HG02798 (cell line): ENCODE measurements around the gene TSPO2.
"Not testable (repeated sequence)": the region's sequence is repeated elsewhere in the genome, so short reads cannot be mapped to it uniquely, and the experiment has no call there.

Experiments used
- ATAC-seq: cut with Tn5 transposase; IDR thresholded peaks from one replicate; pipeline ENCODE4 v1.9.1; 2021; ENCODE audit warnings: mild to moderate bottlenecking; ENCODE audit not compliant: unreplicated experiment, poor library complexity

The TSPO2 gene

GRCh38 chr6:41042226-41043055 lies at the start of gene TSPO2:
Gene TSPO2, plus strand, starts transcription at chr6:41042467. Its CDS starts 519 bp downstream, at chr6:41042986.
- no peak for ATAC-seq

DNA sequence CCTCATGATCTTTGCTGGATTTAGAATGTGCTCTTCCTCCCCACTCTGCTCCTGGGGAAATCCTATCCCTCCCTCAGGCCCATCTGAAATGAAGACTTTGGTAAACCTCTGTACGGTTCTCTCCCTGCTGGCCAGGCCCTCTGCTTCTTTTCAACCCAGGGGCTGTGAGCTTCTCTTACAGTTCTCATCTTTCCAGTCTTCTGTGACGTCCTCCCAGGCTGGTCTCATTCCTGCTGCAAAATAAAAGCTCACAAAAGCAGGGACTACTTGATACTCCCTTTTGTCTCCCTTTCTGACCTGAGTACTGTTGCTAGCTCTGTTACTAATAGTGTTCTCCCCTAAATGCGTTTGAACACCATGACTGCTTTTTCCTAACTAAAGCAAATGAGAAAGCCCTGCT lies 49.5 kb upstream of the TSPO2 start:
- ATAC-seq, result no peak

DNA sequence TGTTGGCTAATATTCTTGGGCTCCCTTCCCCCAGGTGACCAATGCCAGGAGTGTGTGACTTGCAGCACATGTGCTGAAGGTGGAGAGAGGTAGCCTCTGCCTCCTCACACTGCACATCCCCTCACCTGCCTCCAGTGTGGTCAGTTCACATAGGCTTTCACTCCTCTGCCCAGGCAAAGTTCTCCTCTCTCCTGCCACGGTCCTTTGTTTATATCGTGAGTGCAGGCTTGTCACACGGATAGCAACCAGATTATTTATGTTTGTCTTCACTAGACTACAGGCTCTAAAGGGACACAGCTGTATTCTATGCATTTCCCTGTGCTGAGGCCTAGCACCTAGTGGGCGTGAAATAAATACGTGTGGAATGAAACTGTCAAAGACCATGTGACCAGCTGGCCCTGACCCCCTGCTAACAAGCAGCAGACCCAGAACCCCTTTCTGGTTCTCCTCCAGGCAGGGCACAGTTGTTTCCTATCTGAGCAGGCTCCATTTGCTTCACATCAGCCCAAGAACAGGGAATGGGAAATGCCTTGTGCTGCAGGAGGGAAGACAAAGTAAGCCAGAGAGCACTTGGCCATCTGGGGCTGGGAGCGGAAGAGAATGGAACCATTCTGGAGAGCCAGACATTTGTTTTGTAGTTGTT lies 45.6 kb upstream of the TSPO2 start:
- no peak for ATAC-seq

GRCh38 chr6:40997234-40997957 lies 44.9 kb upstream of the TSPO2 start:
- no peak for ATAC-seq

DNA sequence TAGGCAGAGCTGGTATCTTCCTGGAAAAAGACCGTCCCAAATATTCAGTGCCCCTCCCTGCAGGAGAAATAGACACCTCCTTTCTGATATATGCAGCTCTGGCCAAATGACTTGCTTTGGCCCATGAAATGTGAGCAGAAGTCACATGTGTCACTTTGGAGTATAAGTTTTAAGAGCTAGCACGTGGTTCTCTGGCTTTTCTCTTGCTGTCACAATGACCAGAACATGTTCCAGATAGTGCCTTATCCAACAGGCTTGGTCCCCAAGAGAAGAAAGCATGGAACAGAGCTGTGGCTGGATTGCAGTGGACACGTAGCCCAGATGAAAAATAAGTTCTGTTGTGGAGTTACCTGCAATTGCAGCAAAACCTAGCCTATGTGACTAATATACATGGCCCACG lies 43.6 kb upstream of the TSPO2 start:
- ATAC-seq, result no peak

DNA sequence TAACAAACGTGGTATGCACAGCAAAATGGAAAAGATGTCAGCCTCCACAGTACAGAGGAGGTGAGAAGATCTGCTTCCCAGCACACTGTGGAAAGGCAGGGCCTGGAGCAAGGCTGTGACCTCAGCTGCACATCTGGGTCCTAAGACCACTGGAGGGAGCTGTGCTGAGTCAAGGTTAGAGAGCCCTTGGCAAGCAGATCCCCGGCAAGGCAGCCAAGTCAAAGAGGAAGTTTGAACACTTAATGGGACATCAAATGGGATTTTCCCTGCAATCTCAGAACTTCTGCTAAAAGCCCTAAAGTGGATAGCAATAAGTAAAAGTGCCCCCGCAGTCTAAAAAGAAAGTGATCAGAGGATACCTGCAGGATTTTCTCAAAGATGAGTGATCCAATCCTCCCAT lies 42.7 kb upstream of the TSPO2 start:
- no peak for ATAC-seq

- ATAC-seq, result no peak
These were observed 42.0 kb upstream of the TSPO2 start for GRCh38 chr6:41000248-41000647.

GRCh38 chr6:41002168-41002567 lies 40.1 kb upstream of the TSPO2 start:
- ATAC-seq, result no peak

DNA sequence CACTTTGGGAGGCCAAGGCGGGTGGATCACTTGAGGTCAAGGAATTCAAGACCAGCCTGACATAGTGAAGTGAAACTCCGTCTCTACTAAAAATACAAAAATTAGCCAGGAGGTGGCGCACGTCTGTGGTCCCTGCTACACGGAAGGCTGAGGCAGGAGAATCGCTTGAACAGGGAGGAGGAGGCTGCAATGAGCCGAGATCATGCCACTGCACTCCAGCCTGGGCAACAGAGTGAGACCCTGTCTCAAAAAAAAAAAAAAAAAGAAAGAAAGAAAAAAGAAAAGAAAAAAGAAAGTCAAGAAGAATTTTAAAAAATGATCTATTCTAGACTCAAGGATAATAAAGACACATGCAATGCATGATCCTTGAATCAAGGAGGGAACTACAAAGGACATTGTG lies 36.0 kb upstream of the TSPO2 start:
- ATAC-seq, result not testable (repeated sequence)

DNA sequence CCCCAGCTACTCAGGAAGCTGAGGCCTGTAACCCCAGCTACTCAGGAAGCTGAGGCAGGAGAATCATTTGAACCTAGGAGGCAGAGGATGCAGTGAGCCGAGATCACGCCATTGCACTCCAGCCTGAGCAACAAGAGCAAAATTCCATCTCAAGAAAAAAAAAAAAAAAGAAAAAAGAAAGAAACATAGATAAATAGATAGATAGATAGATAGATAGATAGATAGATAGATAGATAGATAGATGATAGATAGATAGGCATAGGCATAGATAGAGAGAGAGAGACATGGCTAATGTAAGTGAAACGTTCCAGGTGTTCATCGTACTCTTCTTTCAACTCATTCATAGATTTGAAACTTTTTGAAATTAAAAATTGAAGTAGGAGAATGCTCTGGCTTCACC lies 35.3 kb upstream of the TSPO2 start:
- ATAC-seq, result not testable (repeated sequence)

GRCh38 chr6:41008011-41008410 lies 34.3 kb upstream of the TSPO2 start:
- no peak for ATAC-seq

- no peak for ATAC-seq
These were observed 32.6 kb upstream of the TSPO2 start for GRCh38 chr6:41009669-41010068.

DNA sequence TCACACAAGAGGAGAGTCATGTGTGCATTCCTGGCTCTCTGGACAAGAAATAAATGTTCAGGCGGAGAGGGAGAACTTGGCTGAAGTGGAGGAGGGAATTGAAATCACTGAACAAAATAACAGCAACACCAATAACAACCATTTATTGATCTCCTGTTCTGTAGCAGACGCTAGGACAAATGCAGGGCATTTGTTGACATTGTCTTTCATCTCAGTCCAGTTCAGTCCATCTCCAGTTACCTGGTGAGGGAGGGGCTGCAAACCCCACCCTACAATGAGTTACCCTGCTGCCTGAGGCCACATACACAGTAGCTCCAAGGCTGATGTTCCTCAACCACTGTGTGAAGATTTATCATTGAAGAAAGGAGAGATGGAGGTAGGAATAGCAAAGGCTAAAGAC lies 30.6 kb upstream of the TSPO2 start:
- ATAC-seq, result no peak

DNA sequence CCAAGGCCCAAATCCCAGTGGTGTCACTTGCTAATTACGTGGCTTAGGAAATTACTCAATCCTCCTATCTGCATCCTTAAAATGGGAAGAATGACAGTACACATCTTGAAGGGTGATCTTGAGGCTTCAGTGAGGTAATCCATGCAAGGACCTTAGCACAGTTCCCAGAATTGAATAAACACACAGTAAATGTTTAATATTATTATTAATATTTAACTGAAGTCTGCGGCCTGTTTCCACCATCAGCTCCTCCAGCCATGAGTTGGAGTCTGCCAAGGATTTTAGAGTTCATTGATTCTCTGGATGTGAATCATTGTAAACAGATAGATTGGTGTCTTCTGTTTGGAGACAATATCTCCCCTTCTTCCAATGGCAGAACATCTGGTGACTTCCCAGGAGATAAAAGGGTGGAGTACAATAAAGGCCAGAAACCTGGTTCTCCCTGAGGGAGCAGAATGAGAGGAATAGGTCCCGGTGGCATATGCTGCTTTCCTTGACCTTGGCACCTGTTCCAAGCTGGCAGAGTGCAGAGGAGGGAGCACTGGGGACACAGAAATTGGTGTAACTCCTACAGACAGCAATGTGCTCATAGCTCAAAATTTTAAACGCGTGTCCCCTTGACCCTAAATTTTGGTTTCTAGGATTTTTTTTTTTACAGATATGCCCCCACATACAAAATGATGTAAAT lies 28.7 kb upstream of the TSPO2 start:
- no peak for ATAC-seq

GRCh38 chr6:41014780-41015179 lies 27.5 kb upstream of the TSPO2 start:
- ATAC-seq, result no peak

DNA sequence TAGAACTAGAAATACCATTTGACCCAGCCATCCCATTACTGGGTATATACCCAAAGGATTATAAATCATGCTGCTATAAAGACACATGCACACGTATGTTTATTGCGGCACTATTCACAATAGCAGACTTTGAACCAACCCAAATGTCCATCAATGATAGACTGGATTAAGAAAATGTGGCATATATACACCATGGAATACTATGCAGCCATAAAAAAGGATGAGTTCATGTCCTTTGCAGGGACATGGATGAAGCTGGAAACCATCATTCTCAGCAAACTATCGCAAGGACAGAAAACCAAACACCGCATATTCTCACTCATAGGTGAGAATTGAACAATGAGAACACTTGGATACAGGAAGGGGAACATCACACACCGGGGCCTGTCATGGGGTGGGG lies 26.4 kb upstream of the TSPO2 start:
- not testable (repeated sequence) for ATAC-seq

GRCh38 chr6:41017663-41018062 lies 24.6 kb upstream of the TSPO2 start:
- ATAC-seq, result no peak

DNA sequence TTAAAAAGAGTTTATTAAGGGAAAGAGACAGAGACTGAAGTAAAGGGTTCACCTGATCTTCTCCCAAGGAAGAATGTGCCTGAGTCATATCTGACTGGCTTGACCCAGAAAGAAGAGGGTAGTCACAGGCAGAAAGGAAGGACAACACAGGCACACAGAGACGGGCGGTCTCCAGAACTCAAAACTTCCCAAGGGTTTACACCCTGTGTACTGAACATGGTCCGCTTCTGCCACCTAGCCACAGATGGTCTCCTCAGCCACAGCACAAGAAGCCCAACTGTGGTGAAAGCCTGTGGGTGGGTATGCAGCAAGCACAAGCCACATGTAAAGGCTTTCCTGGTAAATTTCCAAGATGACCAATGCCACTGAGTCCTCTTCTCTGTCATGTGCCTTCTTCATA lies 20.4 kb upstream of the TSPO2 start:
- no peak for ATAC-seq

DNA sequence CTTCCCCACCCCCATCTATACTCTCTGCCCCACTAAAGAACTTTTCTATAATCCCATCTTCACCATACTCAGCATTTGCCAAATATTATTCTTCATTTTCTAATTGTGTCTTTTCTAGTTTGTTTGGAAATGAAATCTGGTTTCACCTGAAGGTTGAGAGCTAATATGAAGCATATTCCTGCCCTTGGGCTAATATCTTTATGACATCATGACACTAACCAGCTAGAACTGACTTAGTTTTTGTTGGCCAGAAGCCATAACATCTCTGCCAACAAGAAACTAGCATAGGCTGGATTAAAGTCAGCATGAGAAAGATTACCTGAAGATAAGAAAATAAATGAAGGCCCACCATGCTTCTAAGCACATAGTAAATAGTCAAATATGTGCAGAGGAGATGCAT lies 20.0 kb upstream of the TSPO2 start:
- ATAC-seq, result no peak

- no peak for ATAC-seq
These were observed 19.2 kb upstream of the TSPO2 start for GRCh38 chr6:41023114-41023513.
